ENCODE measurements around the gene CDSN. TPM values are rescaled to one million over a fixed set of nuclear protein-coding genes. Genes with fewer than 3 reads are reported as not detected.
"Not testable (repeated sequence)": the region's sequence is repeated elsewhere in the genome, so short reads cannot be mapped to it uniquely, and the experiment has no call there.

CDSN gene
- total and polyA plus RNA-seq, 2 donors (not counting 3 experiments of a cell fraction or from before 2014, with no cell fraction given), result not detected

GRCh38 chr6:31164475-31165063 is 44.3 kb upstream of the CDSN start:
- H2AFZ ChIP-seq (ENCODE audit: low read depth, low read length); POLR2A ChIA-PET; DNase-seq (ENCODE audit: low read depth, low spot score); H3K4me2 ChIP-seq (ENCODE audit: insufficient read depth, low read length); FAIRE-seq; H3K4me1 ChIP-seq (ENCODE audit: control insufficient read depth, extremely low read depth, insufficient read depth, low read length); H3K27me3 ChIP-seq (ENCODE audit: control insufficient read depth in 2 of 2, insufficient read depth in 2 of 2, low read length in 2 of 2); intact Hi-C loops (cut with micrococcal nuclease); H3K9me1 ChIP-seq (replicated peaks; ENCODE audit: control insufficient read depth, extremely low read depth, insufficient read depth, low read length); H3K9ac ChIP-seq (replicated peaks; ENCODE audit: extremely low read depth, insufficient read depth, low read length); BruUV-seq (replicated peaks); H3K79me2 ChIP-seq (ENCODE audit: control insufficient read depth, insufficient read depth, low read length); H3K36me3 ChIP-seq (ENCODE audit: control insufficient read depth in 2 of 2, extremely low read depth in 1 of 2, insufficient read depth in 2 of 2, low read length in 2 of 2); dilution Hi-C loops (cut with MboI; ENCODE audit: extremely low pct_ligation_motif_present, low sequenced_read_pairs); H3K27ac ChIP-seq (ENCODE audit: insufficient read depth, low read depth, low read length); H3K4me3 ChIP-seq (replicated peaks in 1 of 3; ENCODE audit: insufficient read depth in 1 of 3, low read depth in 1 of 3, low read length in 3 of 3); H4K20me1 ChIP-seq (replicated peaks; ENCODE audit: control insufficient read depth, extremely low read depth, insufficient read depth, low read length); H3K9me3 ChIP-seq (replicated peaks; ENCODE audit: control insufficient read depth, insufficient read depth, low read length): not testable (repeated sequence)
- CTCF ChIA-PET, result interaction anchor here (0.6 to 1.1 kb wide), 2 partner anchors 27 to 28 kb away, joined by 4 read pairs; no protein-coding TSS in a partner anchor

GRCh38 chr6:31163922-31164321 is 43.7 kb upstream of the CDSN start:
- Histone ChIP-seq H3K27ac (ENCODE audit: insufficient read depth, low read depth, low read length) (no peak overlapping the region), H3K36me3 (ENCODE audit: control insufficient read depth in 2 of 2, extremely low read depth in 1 of 2, insufficient read depth in 2 of 2, low read length in 2 of 2) (no peaks in the 10 kb centered on the region), H3K4me1 (ENCODE audit: control insufficient read depth, extremely low read depth, insufficient read depth, low read length) (peaks cover 9% of the 10 kb centered on the region), H3K9me3 (replicated peaks; ENCODE audit: control insufficient read depth, insufficient read depth, low read length) (no peaks in the 10 kb centered on the region), H3K27me3 (ENCODE audit: control insufficient read depth in 2 of 2, insufficient read depth in 2 of 2, low read length in 2 of 2) (no peaks in the 10 kb centered on the region), H3K4me3 (replicated peaks in 1 of 3; ENCODE audit: insufficient read depth in 1 of 3, low read depth in 1 of 3, low read length in 3 of 3) (no peak overlapping the region), H3K4me2 (ENCODE audit: insufficient read depth, low read length) (no peak overlapping the region), H4K20me1 (replicated peaks; ENCODE audit: control insufficient read depth, extremely low read depth, insufficient read depth, low read length) (no peaks in the 10 kb centered on the region), H3K79me2 (ENCODE audit: control insufficient read depth, insufficient read depth, low read length) (peaks cover 13% of the 10 kb centered on the region), H3K9ac (replicated peaks; ENCODE audit: extremely low read depth, insufficient read depth, low read length) (no peak overlapping the region), H2AFZ (ENCODE audit: low read depth, low read length) (no peak overlapping the region), H3K9me1 (replicated peaks; ENCODE audit: control insufficient read depth, extremely low read depth, insufficient read depth, low read length) (no peaks in the 10 kb centered on the region)
- dilution Hi-C loops (cut with MboI; ENCODE audit: extremely low pct_ligation_motif_present, low sequenced_read_pairs), result no loop called here
- peak; percentile 26 for FAIRE-seq
- CTCF ChIA-PET, result interaction anchor here (1.1 kb wide), 1 partner anchor 27 kb away, joined by 4 read pairs; no protein-coding TSS in a partner anchor
- no TSS peak for BruUV-seq (replicated peaks)
- POLR2A ChIA-PET, result no interaction called here
- intact Hi-C loops (cut with micrococcal nuclease), result no loop called here
- no peak for DNase-seq (ENCODE audit: low read depth, low spot score)
- TF ChIP-seq EZH2 (IDR thresholded peaks at IDR 0.05; ENCODE audit: borderline replicate concordance, low read depth, low read length, severe bottlenecking), result no peak
- no peak for TF ChIP-seq CTCF (IDR thresholded peaks at IDR 0.05; ENCODE audit: extremely low read depth in 1 of 2, insufficient read depth in 1 of 2, low read depth in 1 of 2, low read length in 2 of 2)
- TF ChIP-seq GATA2 (IDR thresholded peaks at IDR 0.05; ENCODE audit: insufficient read depth, insufficient read length, low read depth, low read length), result no peak
- TF ChIP-seq POLR2A (IDR thresholded peaks at IDR 0.05; ENCODE audit: low read depth, low read length), result no peak
- no peak for TF ChIP-seq JUN (IDR thresholded peaks at IDR 0.05; ENCODE audit: borderline replicate concordance, insufficient read depth, insufficient read length, low read depth)
- TF ChIP-seq MAX (IDR thresholded peaks at IDR 0.05; ENCODE audit: insufficient read depth, insufficient read length), result no peak
- TF ChIP-seq MYC (IDR thresholded peaks at IDR 0.05; ENCODE audit: low read depth, low read length), result no peak
- TF ChIP-seq POLR2AphosphoS5 (IDR thresholded peaks at IDR 0.05; ENCODE audit: insufficient read depth, low read depth, low read length), result no peak
- TF ChIP-seq FOS (IDR thresholded peaks at IDR 0.05; ENCODE audit: borderline replicate concordance, insufficient read depth, low read length), result no peak
